IMR-90 (cell line): ENCODE data around the gene RNASE2. TPM values are rescaled to one million over a fixed set of nuclear protein-coding genes. Genes with fewer than 3 reads are reported as not detected.

Source experiments
- ATAC-seq: fragments of 200-7000 bp; cut with Tn5 transposase; 2 replicates; pipeline ENCODE4 v1.9.1; 2020; ENCODE audit warnings: low read depth, mild to moderate bottlenecking, moderate library complexity
- BruUV-seq: library from RNA; stranded (reverse); fragments of 400-500 nt; replicated peaks from 2 replicates; lab custom pipeline; 2021; lab: Mats Ljungman, UMichigan
- CTCF ChIA-PET: fragments of 300-600 bp; formaldehyde crosslinking; extraction: SDS; loops from one replicate; lab custom pipeline; 2021; ENCODE audit warnings: antibody characterized with exemption; lab: Yijun Ruan, JAX
- POLR2A ChIA-PET: fragments of 300-600 bp; sonication (Branson Sonifier 250); formaldehyde crosslinking; loops from one replicate; lab custom pipeline; 2022; ENCODE audit warnings: antibody characterized with exemption; ENCODE audit not compliant: unreplicated experiment; lab: Charles Lee
- DNase-seq: peaks from one replicate; pipeline ENCODE4 v3.0.0; 2013
- H2AFZ ChIP-seq: replicated peaks from 2 replicates; pipeline ENCODE3; 2013; ENCODE audit warnings: low read length, mild to moderate bottlenecking; ENCODE audit not compliant: poor library complexity
- H2AK5ac ChIP-seq: 2 replicates; pipeline ENCODE4 v1.6.1; 2013; ENCODE audit warnings: low read depth, low read length, inconsistent platforms
- H2AK9ac ChIP-seq: replicated peaks from 2 replicates; pipeline ENCODE3; 2013; ENCODE audit warnings: mild to moderate bottlenecking, low read depth, low read length, moderate library complexity; ENCODE audit not compliant: poor library complexity
- H2BK120ac ChIP-seq: 2 replicates; pipeline ENCODE4 v1.6.1; 2013; ENCODE audit warnings: low read depth, low read length, inconsistent platforms
- H2BK15ac ChIP-seq: 3 replicates; pipeline ENCODE4 v1.6.1; 2013; ENCODE audit warnings: low read depth, low read length, inconsistent platforms
- H2BK20ac ChIP-seq: 2 replicates; pipeline ENCODE4 v1.6.1; 2013; ENCODE audit warnings: low read depth, mild to moderate bottlenecking, inconsistent platforms, low read length, moderate library complexity
- H2BK5ac ChIP-seq: 2 replicates; pipeline ENCODE4 v1.6.1; 2013; ENCODE audit warnings: mild to moderate bottlenecking, low read depth, low read length, inconsistent platforms; ENCODE audit not compliant: poor library complexity, severe bottlenecking
- H3K14ac ChIP-seq: replicated peaks from 2 replicates; pipeline ENCODE4 v1.6.1; 2013; ENCODE audit warnings: low read depth, low read length, inconsistent platforms
- H3K18ac ChIP-seq: 2 replicates; pipeline ENCODE4 v1.6.1; 2013; ENCODE audit warnings: low read depth, low read length, control low read depth
- H3K23ac ChIP-seq: 2 replicates; pipeline ENCODE4 v1.6.1; 2013; ENCODE audit warnings: low read depth, low read length, inconsistent platforms
- H3K27ac ChIP-seq: 2 replicates; pipeline ENCODE4 v1.5.1; 2013; ENCODE audit warnings: mild to moderate bottlenecking, control low read depth, low read length; ENCODE audit not compliant: insufficient read depth
- H3K27me3 ChIP-seq: 2 replicates; pipeline ENCODE4 v1.6.1; 2013; ENCODE audit warnings: low read length; ENCODE audit not compliant: control insufficient read depth, insufficient read depth
- H3K36me3 ChIP-seq: 2 replicates; pipeline ENCODE4 v1.6.1; 2013; ENCODE audit warnings: low read length, mixed read lengths; ENCODE audit not compliant: control insufficient read depth, insufficient read depth
- H3K4ac ChIP-seq: 2 replicates; pipeline ENCODE4 v1.6.1; 2013; ENCODE audit warnings: low read depth, low read length, inconsistent platforms
- H3K4me1 ChIP-seq: 2 replicates; pipeline ENCODE4 v1.6.1; 2013; ENCODE audit warnings: low read length, mixed read lengths; ENCODE audit not compliant: control insufficient read depth, insufficient read depth
- H3K4me2 ChIP-seq: 2 replicates; pipeline ENCODE4 v1.6.1; 2013; ENCODE audit warnings: low read depth, mild to moderate bottlenecking, control low read depth, low read length, moderate library complexity
- H3K4me3 ChIP-seq: 2 replicates; pipeline ENCODE4 v1.5.1; 2013; ENCODE audit warnings: low read depth, mild to moderate bottlenecking, control low read depth, low read length, moderate library complexity; ENCODE audit not compliant: insufficient read depth
- H3K56ac ChIP-seq: 2 replicates; pipeline ENCODE4 v1.6.1; 2013; ENCODE audit warnings: low read length, inconsistent platforms; ENCODE audit not compliant: insufficient read depth; ENCODE audit errors: extremely low read depth
- H3K79me1 ChIP-seq, 2 experiments: 2 replicates each; pipeline ENCODE4 v1.6.1; 2013; ENCODE audit warnings: low read length in 2 of 2, inconsistent platforms in 1 of 2, low read depth in 1 of 2
- H3K9ac ChIP-seq: 2 replicates; pipeline ENCODE4 v1.6.1; 2013; ENCODE audit warnings: low read depth, low read length, control low read depth
- H3K9me1 ChIP-seq: 2 replicates; pipeline ENCODE4 v1.6.1; 2013; ENCODE audit warnings: low read length, inconsistent platforms; ENCODE audit not compliant: insufficient read depth
- H3K9me3 ChIP-seq: 2 replicates; pipeline ENCODE4 v1.6.1; 2013; ENCODE audit warnings: low read length; ENCODE audit not compliant: control insufficient read depth, insufficient read depth
- H4K20me1 ChIP-seq: 2 replicates; pipeline ENCODE4 v1.6.1; 2013; ENCODE audit warnings: low read length, inconsistent platforms; ENCODE audit not compliant: insufficient read depth
- H4K5ac ChIP-seq: 2 replicates; pipeline ENCODE4 v1.6.1; 2013; ENCODE audit warnings: mild to moderate bottlenecking, low read depth, low read length, control low read depth
- H4K8ac ChIP-seq, 2 experiments: 2 replicates each; pipeline ENCODE4 v1.6.1; 2013; ENCODE audit warnings: low read depth in 2 of 2, low read length in 2 of 2, control low read depth in 1 of 2, inconsistent platforms in 1 of 2
- H4K91ac ChIP-seq: 2 replicates; pipeline ENCODE4 v1.6.1; 2013; ENCODE audit warnings: low read depth, low read length, inconsistent platforms; ENCODE audit not compliant: insufficient read depth
- CEBPB ChIP-seq: IDR thresholded peaks from 2 replicates; pipeline ENCODE4 v1.6.1; 2012; ENCODE audit warnings: low read depth, low read length, improper control_type of control experiment
- CTCF ChIP-seq: conservative IDR thresholded peaks from 2 replicates; pipeline ENCODE4 v1.5.1; 2012; ENCODE audit warnings: mild to moderate bottlenecking, low read depth, low read length, improper control_type of control experiment
- ELK1 ChIP-seq: fragments of 150-350 bp; IDR thresholded peaks from 2 replicates; pipeline ENCODE4 v1.6.1; 2016; ENCODE audit warnings: low read depth, mild to moderate bottlenecking, low read length, moderate library complexity, borderline replicate concordance
- FOS ChIP-seq: fragments of 150-350 bp; IDR thresholded peaks from 2 replicates; pipeline ENCODE4 v1.6.1; 2016; ENCODE audit warnings: low read depth, low read length
- MAFK ChIP-seq: IDR thresholded peaks from 2 replicates; pipeline ENCODE4 v1.6.1; 2012; ENCODE audit warnings: low read depth, low read length, improper control_type of control experiment
- MAZ ChIP-seq: IDR thresholded peaks from 2 replicates; pipeline ENCODE4 v1.6.1; 2012; ENCODE audit warnings: low read depth, mild to moderate bottlenecking, low read length, improper control_type of control experiment, moderate library complexity, borderline replicate concordance
- MXI1 ChIP-seq: IDR thresholded peaks from 2 replicates; pipeline ENCODE4 v1.6.1; 2012; ENCODE audit warnings: low read depth, mild to moderate bottlenecking, low read length, moderate library complexity, borderline replicate concordance
- NFE2L2 ChIP-seq: fragments of 150-350 bp; IDR thresholded peaks from 2 replicates; pipeline ENCODE4 v1.6.1; 2016; ENCODE audit warnings: low read depth, mild to moderate bottlenecking, low read length
- POLR2A ChIP-seq: IDR thresholded peaks from 2 replicates; pipeline ENCODE4 v1.6.1; 2012; ENCODE audit warnings: mild to moderate bottlenecking, low read depth, low read length
- RFX5 ChIP-seq: IDR thresholded peaks from 2 replicates; pipeline ENCODE4 v1.8.0; 2012; ENCODE audit warnings: low read depth, mild to moderate bottlenecking, low read length, moderate library complexity
- SMC3 ChIP-seq: fragments of 150-350 bp; IDR thresholded peaks from 2 replicates; pipeline ENCODE4 v1.6.1; 2016; ENCODE audit warnings: low read depth, mild to moderate bottlenecking, antibody characterized with exemption, low read length, moderate library complexity
- USF2 ChIP-seq: fragments of 150-350 bp; IDR thresholded peaks from 2 replicates; pipeline ENCODE4 v1.6.1; 2017; ENCODE audit warnings: mild to moderate bottlenecking, antibody characterized with exemption, low read length, low read depth
- WGBS, 2 experiments: methylation state at CpG; one replicate each; pipeline versions ENCODE4 v1.1.5 to v1.1.7; 2013; ENCODE audit warnings: missing lambda C conversion rate in 2 of 2; ENCODE audit not compliant: insufficient read length in 1 of 2; ENCODE audit errors: extremely low coverage in 2 of 2; 5-methylcytosine and 5-hydroxymethylcytosine counted together
- dilution Hi-C: fragments of 300-500 bp; cut with HindIII; formaldehyde crosslinking; loops from one replicate; pipeline ENCODE4 v1.14.3; 2018; ENCODE audit warnings: low sequenced_read_pairs; ENCODE audit not compliant: unreplicated experiment
- in situ Hi-C: fragments of 300-500 bp; cut with MboI; formaldehyde crosslinking; loops from 3 replicates; pipeline ENCODE4 v1.14.3; 2019; ENCODE audit warnings: low sequenced_read_pairs, inconsistent platforms, mixed read lengths
- intact Hi-C: fragments of 100-400 bp; cut with micrococcal nuclease; formaldehyde crosslinking; loops from 2 replicates; pipeline ENCODE4 v1.10.0; 2022
- polyA plus RNA-seq, 3 experiments: library from polyadenylated mRNA; depleted of rRNA; stranded (reverse); fragments of >200 nt; gene quantifications; 2 replicates each; pipeline ENCODE4 v1.2.3, GENCODE V29; 2012; ENCODE audit warnings: low replicate concordance in 1 of 3
- total RNA-seq: library from RNA; depleted of rRNA; stranded (reverse); fragments of >200 nt; gene quantifications from 2 replicates; pipeline ENCODE4 v1.2.3, GENCODE V29; 2012

Gene RNASE2
- total and polyA plus RNA-seq, 2 of the 4 experiments (the other 2 are of a cell fraction), result not detected

GRCh38 chr14:20989787-20990600 is 34.7 kb downstream of the RNASE2 start, which contains the start of gene METTL17 (continued):
- no peak for TF ChIP-seq RFX5
- TF ChIP-seq CEBPB, result no peak
- TF ChIP-seq MXI1, result peak; percentile 59; the same call in 1 of the 2 replicates

GRCh38 chr14:20996521-20996920 is 41.2 kb downstream of the RNASE2 start:
- Histone ChIP-seq H4K20me1 (no peaks in the 10 kb centered on the region), H3K14ac (no peak overlapping the region), H2AK9ac (no peak overlapping the region), H3K79me1 (peaks cover 0 to 10% of the 10 kb centered on the region in 2 experiments; a peak in 3 of 4 replicates), H3K27me3 (no peaks in the 10 kb centered on the region; the same call in 1 of the 2 replicates), H4K91ac (no peak overlapping the region), H3K4me1 (peaks cover 3% of the 10 kb centered on the region), H4K5ac (no peak overlapping the region), H3K27ac (no peak overlapping the region), H3K9me3 (no peaks in the 10 kb centered on the region), H3K18ac (no peak overlapping the region), H2AK5ac (no peak overlapping the region), H3K4me3 (no peak overlapping the region), H2AFZ (no peak overlapping the region), H2BK5ac (no peak overlapping the region), H3K56ac (no peak overlapping the region), H4K8ac (no peak overlapping the region), H3K9me1 (no peaks in the 10 kb centered on the region), H3K4me2 (no peak overlapping the region), H2BK20ac (no peak overlapping the region), H3K23ac (no peak overlapping the region), H3K4ac (no peak overlapping the region), H3K36me3 (peaks cover 31% of the 10 kb centered on the region), H2BK120ac (no peak overlapping the region), H2BK15ac (no peak overlapping the region), H3K9ac (no peak overlapping the region)
- ChIA-PET POLR2A (no interaction called here), CTCF (no interaction called here)
- no TSS peak for BruUV-seq
- in situ Hi-C loops, result loop anchor here (25.0 kb wide), 1 partner anchor 659 kb away; the partner anchor contains the start of genes CCNB1IP1 and PARP2
- ATAC-seq (no peak), DNase-seq (no peak)
- WGBS, 2 experiments, result 100% methylated on average over 1 of the region's 14 CpGs; no CpG with 5 or more reads in 1 of the 2 experiments
- dilution Hi-C loops, result no loop called here
- intact Hi-C loops, result no loop called here
- TF ChIP-seq CTCF (no peak), RFX5 (no peak), NFE2L2 (no peak), FOS (no peak), SMC3 (no peak), USF2 (no peak), MAFK (no peak), MAZ (no peak), POLR2A (no peak), MXI1 (no peak), ELK1 (no peak)
